ENCODE measurements around the gene DMXL1.
"Not testable (repeated sequence)": the region's sequence is repeated elsewhere in the genome, so short reads cannot be mapped to it uniquely, and the experiment has no call there.

DMXL1 gene

GRCh38 chr5:119123280-119123679 is 52.4 kb downstream of the DMXL1 start:
- no peak for DNase-seq

- DNase-seq = no peak
Observed at GRCh38 chr5:119129770-119130169, 58.9 kb downstream of the DMXL1 start.

GRCh38 chr5:119131530-119132304 is 60.8 kb downstream of the DMXL1 start:
- no peak for DNase-seq

GRCh38 chr5:119135743-119136142 is 64.9 kb downstream of the DMXL1 start:
- not testable (repeated sequence) for DNase-seq

- no peak for DNase-seq
Observed at GRCh38 chr5:119136666-119137318, 65.9 kb downstream of the DMXL1 start.

- no peak for DNase-seq
Observed at GRCh38 chr5:119153629-119154028, 82.7 kb downstream of the DMXL1 start.

GRCh38 chr5:119158144-119158543 is 87.3 kb downstream of the DMXL1 start:
- no peak for DNase-seq

GRCh38 chr5:119161430-119161829 is 90.5 kb downstream of the DMXL1 start:
- DNase-seq = no peak

- DNase-seq = no peak
Observed at GRCh38 chr5:119166026-119166425, 95.1 kb downstream of the DMXL1 start.

GRCh38 chr5:119168401-119168800 is 97.5 kb downstream of the DMXL1 start:
- DNase-seq = no peak

GRCh38 chr5:119171686-119172085 is 100.8 kb downstream of the DMXL1 start:
- DNase-seq = no peak

GRCh38 chr5:119174578-119175163 is 103.8 kb downstream of the DMXL1 start:
- DNase-seq = no peak

GRCh38 chr5:119176785-119177184 is 105.9 kb downstream of the DMXL1 start:
- DNase-seq = no peak

- DNase-seq = no peak
Observed at GRCh38 chr5:119177226-119177625, 106.3 kb downstream of the DMXL1 start.

- DNase-seq = no peak
Observed at GRCh38 chr5:119178435-119178834, 107.5 kb downstream of the DMXL1 start.

GRCh38 chr5:119179857-119180641 is 109.2 kb downstream of the DMXL1 start:
- DNase-seq = no peak

GRCh38 chr5:119185512-119185911 is 114.6 kb downstream of the DMXL1 start:
- peak; percentile 24 for DNase-seq

GRCh38 chr5:119187776-119188529 is 117.1 kb downstream of the DMXL1 start:
- DNase-seq = no peak

- DNase-seq = no peak
Observed at GRCh38 chr5:119190470-119191095, 119.7 kb downstream of the DMXL1 start.

GRCh38 chr5:119191944-119192343 is 121.1 kb downstream of the DMXL1 start:
- no peak for DNase-seq

- DNase-seq = no peak
Observed at GRCh38 chr5:119200795-119201194, 129.9 kb downstream of the DMXL1 start.

- no peak for DNase-seq
Observed at GRCh38 chr5:119207105-119207504, 136.2 kb downstream of the DMXL1 start.
